ENCODE results near the gene MARCHF10. TPM values are rescaled to one million over a fixed set of nuclear protein-coding genes. Genes with fewer than 3 reads are reported as not detected.

MARCHF10 gene
- total and polyA plus RNA-seq, 2 experiments from 2014 or later, result not detected

DNA sequence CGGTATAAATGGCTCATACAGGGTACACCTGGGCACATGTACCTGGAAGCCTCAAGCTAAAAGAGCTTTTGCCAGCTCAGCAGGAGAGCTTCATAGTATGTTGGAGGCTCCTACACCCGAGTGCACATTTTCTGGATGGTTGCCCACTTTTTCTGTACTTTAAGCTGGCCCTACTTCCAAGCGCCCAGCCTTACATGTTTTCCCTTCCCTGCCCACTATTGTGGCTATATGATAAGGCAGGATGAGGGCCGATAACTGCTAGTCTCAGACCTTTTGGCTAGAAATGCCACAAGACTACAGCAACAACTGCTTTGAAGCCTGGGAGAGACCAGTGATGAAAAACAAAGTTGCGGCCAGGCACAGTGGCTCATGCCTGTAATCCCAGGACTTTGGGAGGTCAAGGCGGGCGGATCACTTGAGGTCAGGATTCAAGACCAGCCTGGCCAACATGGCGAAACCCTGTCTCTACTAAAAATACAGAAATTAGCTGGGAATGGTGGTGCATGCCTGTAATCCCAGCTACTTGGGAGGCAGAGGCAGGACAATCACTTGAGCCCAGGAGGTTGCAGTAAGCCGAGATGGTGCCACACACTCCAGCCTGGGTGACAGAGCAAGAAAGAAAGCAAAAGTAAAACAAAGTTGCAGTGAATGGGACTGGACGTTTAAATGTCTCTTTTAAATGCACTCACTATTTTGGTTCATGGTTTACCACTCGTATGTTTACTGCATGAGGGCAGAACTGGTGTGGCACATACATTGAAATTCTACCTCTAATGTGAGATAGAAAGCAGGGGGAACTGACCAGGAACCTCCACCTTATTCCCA is 14.2 kb upstream of the MARCHF10 start:
- Histone ChIP-seq H3K9me2 (replicated peaks; ENCODE audit: insufficient read depth) (no peaks in the 10 kb centered on the region), H3K9me3 (ENCODE audit: low read depth) (no peaks in the 10 kb centered on the region), H4K20me1 (ENCODE audit: insufficient read depth, poor library complexity, severe bottlenecking) (no peaks in the 10 kb centered on the region), H3K79me2 (no peaks in the 10 kb centered on the region), H3K4me3 (no peak overlapping the region), H3K4me1 (ENCODE audit: insufficient read depth) (peaks cover 10% of the 10 kb centered on the region), H3K27me3 (no peaks in the 10 kb centered on the region), H3K36me3 (replicated peaks; ENCODE audit: insufficient read depth, low read depth) (no peaks in the 10 kb centered on the region), H3K4me2 (no peak overlapping the region), H3K27ac (no peak overlapping the region), H2AFZ (no peak overlapping the region)
- DNase-seq (ENCODE audit: low spot score), result no peak
- WGBS (ENCODE audit: low lambda C conversion rate, missing lambda C conversion rate), result 87% methylated on average over 11 of the region's 11 CpGs
- TF ChIP-seq EZH2phosphoT487 (IDR thresholded peaks at IDR 0.05; ENCODE audit: low read depth, severe bottlenecking, unreplicated experiment) (no peak), EZH2 (IDR thresholded peaks at IDR 0.05; ENCODE audit: borderline replicate concordance) (no peak)

DNA sequence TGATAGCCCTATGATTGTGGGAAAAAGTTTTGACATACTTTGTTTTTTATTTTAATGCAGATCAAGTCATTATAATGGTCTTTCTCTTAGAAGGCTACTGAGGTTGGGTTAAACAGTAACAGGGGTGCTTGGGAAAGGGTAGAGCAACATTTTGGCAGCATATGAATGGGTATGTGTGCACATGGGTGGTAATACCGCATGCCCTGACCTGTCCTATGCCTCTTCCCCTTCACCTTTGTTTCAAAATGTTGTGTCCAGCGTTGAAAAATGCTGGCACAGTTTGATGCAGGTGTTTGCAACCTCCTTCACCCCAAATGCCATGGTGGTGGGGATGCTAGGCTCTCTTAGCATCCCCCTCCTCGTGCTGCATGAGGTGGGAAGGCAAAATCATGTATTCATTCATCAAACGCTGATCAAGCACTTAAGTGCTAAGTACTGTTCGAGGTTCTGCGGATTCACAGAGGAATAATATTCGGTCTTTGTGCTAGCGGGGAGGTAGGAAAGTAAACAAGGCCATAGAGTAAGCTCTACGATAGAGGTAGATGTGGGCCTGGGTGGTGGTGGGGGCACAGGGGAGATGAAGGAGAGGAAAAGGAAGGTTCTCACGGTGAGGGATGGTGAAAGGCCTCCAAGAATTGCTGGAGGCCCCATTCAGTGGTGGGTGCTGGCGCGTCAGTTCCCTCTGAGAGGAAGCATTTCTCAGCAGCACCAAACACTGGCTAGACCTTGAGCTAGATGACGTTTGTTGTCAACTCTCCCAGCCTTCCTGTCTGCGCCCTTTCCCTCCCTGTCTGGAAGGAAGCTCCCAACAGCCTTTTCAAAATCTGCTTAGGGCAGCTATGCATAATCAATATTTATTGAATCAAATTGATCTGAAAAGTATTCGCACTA is 13.3 kb upstream of the MARCHF10 start:
- Histone ChIP-seq H4K20me1 (ENCODE audit: insufficient read depth, poor library complexity, severe bottlenecking) (no peaks in the 10 kb centered on the region), H3K27me3 (no peaks in the 10 kb centered on the region), H2AFZ (no peak overlapping the region), H3K9me3 (ENCODE audit: low read depth) (no peaks in the 10 kb centered on the region), H3K36me3 (replicated peaks; ENCODE audit: insufficient read depth, low read depth) (no peaks in the 10 kb centered on the region), H3K79me2 (no peaks in the 10 kb centered on the region), H3K4me3 (no peak overlapping the region), H3K27ac (peak overlapping the region; percentile 85), H3K4me2 (no peak overlapping the region), H3K9me2 (replicated peaks; ENCODE audit: insufficient read depth) (no peaks in the 10 kb centered on the region), H3K4me1 (ENCODE audit: insufficient read depth) (peaks cover 10% of the 10 kb centered on the region)
- DNase-seq (ENCODE audit: low spot score), result no peak
- 87% methylated on average over 15 of the region's 15 CpGs for WGBS (ENCODE audit: low lambda C conversion rate, missing lambda C conversion rate)
- TF ChIP-seq EZH2phosphoT487 (IDR thresholded peaks at IDR 0.05; ENCODE audit: low read depth, severe bottlenecking, unreplicated experiment), result no peak
- TF ChIP-seq, protein P1, sequence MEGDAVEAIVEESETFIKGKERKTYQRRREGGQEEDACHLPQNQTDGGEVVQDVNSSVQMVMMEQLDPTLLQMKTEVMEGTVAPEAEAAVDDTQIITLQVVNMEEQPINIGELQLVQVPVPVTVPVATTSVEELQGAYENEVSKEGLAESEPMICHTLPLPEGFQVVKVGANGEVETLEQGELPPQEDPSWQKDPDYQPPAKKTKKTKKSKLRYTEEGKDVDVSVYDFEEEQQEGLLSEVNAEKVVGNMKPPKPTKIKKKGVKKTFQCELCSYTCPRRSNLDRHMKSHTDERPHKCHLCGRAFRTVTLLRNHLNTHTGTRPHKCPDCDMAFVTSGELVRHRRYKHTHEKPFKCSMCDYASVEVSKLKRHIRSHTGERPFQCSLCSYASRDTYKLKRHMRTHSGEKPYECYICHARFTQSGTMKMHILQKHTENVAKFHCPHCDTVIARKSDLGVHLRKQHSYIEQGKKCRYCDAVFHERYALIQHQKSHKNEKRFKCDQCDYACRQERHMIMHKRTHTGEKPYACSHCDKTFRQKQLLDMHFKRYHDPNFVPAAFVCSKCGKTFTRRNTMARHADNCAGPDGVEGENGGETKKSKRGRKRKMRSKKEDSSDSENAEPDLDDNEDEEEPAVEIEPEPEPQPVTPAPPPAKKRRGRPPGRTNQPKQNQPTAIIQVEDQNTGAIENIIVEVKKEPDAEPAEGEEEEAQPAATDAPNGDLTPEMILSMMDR (IDR thresholded peaks at IDR 0.05; ENCODE audit: poor library complexity), result no peak

DNA sequence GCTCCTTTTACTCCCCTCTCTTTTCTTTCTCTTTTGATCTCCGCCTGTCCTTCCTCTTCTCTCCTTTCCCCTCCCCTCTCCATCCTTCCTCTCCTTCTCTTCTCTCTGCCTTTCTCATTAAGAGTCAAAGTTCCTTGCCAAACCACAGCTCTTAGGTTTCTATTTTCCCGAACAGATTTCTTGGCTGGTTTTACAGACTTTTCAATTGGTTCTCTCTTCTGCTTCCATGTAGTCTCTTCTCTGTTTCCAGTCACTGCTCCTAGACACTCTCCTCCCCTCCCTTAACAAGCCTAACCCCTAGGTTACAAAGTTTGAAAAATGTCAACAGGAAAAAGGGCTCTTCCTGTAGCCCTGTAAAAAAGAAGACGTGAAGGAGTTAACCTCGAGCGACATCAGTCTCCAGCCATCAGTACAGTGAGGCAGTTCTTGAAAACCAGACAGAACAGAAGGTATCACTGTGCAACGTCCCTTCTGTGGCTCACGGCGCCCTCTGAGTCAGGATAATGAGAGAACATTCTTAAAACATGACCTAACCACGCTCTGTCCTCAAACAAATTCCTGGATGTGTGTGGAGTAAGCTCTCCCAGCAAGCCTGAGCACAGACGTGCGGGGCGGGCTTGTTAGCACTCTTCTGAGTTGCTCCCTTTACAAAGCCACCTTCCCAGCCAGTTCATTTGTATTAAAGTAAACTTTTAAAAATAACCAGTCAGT is 11.6 kb upstream of the MARCHF10 start:
- DNase-seq (ENCODE audit: low spot score), result peak; percentile 93
- 13% methylated on average over 12 of the region's 12 CpGs for WGBS (ENCODE audit: low lambda C conversion rate, missing lambda C conversion rate)
- H3K9me3 ChIP-seq (ENCODE audit: low read depth), result no peaks in the 10 kb centered on the region
- H4K20me1 ChIP-seq (ENCODE audit: insufficient read depth, poor library complexity, severe bottlenecking), result no peaks in the 10 kb centered on the region
- H3K4me2 ChIP-seq, result peak overlapping the region; percentile 59
- H3K27me3 ChIP-seq, result no peaks in the 10 kb centered on the region
- H3K4me3 ChIP-seq, result no peak overlapping the region
- TF ChIP-seq EZH2 (IDR thresholded peaks at IDR 0.05; ENCODE audit: borderline replicate concordance), result no peak
- TF ChIP-seq EZH2phosphoT487 (IDR thresholded peaks at IDR 0.05; ENCODE audit: low read depth, severe bottlenecking, unreplicated experiment), result no peak
- TF ChIP-seq, protein P1 (IDR thresholded peaks at IDR 0.05; ENCODE audit: poor library complexity), result no peak
- peaks cover 10% of the 10 kb centered on the region for H3K4me1 ChIP-seq (ENCODE audit: insufficient read depth)
- no peaks in the 10 kb centered on the region for H3K36me3 ChIP-seq (replicated peaks; ENCODE audit: insufficient read depth, low read depth)
- peak overlapping the region; percentile 15 for H2AFZ ChIP-seq
- H3K79me2 ChIP-seq, result no peaks in the 10 kb centered on the region
- peak overlapping the region; percentile 89 for H3K27ac ChIP-seq
- H3K9me2 ChIP-seq (replicated peaks; ENCODE audit: insufficient read depth), result no peaks in the 10 kb centered on the region

Data from hepatocyte (in vitro differentiated cells).